Right atrium auricular region (tissue), 2 donors: ENCODE data around the gene KRI1. TPM values are rescaled to one million over a fixed set of nuclear protein-coding genes. Genes with fewer than 3 reads are reported as not detected.

ENCODE experiments used
- DNase-seq: peaks from one replicate; pipeline ENCODE4 v3.0.0-alpha.2; 2019; ENCODE audit warnings: low spot score
- H3K27ac ChIP-seq, 2 donors: fragments of 200-600 bp; sonication (generic); 1 replicate in 1 of 2; 2 replicates in 1 of 2; pipeline ENCODE4 v1.5.1; 2016 to 2019
- H3K27me3 ChIP-seq, 2 donors: fragments of 200-600 bp; sonication (generic); one replicate each; pipeline versions ENCODE4 v1.5.1 to v1.6.0; 2017 to 2019
- H3K36me3 ChIP-seq: fragments of 200-600 bp; sonication (generic); one replicate; pipeline ENCODE4 v1.5.1; 2016
- H3K4me1 ChIP-seq, 2 donors: fragments of 200-600 bp; sonication (generic); one replicate each; pipeline versions ENCODE4 v1.5.1 to v1.6.0; 2017 to 2019
- H3K4me3 ChIP-seq, 2 donors: fragments of 200-600 bp; sonication (generic); 1 replicate in 1 of 2; 2 replicates in 1 of 2; pipeline ENCODE4 v1.5.1; 2017 to 2019; ENCODE audit warnings: mild to moderate bottlenecking in 1 of 2, moderate library complexity in 1 of 2
- H3K9me3 ChIP-seq, 2 donors: fragments of 200-600 bp; sonication (generic); one replicate each; pipeline ENCODE4 v1.5.1; 2019
- total RNA-seq, 2 donors: library from RNA; depleted of rRNA; stranded (reverse); fragments of >200 nt; gene quantifications; one replicate each; pipeline ENCODE4 v1.1.0, GENCODE V29; 2016
- TF ChIP-seq, protein P1 (sequence below), 2 donors: fragments of 200-600 bp; sonication (generic); IDR thresholded peaks; one replicate each; pipeline ENCODE4 v1.5.1; 2019; ENCODE audit warnings: antibody characterized with exemption in 2 of 2

Gene KRI1
- total RNA-seq, 2 donors from 2014 or later = 9.6 to 10.3 TPM

DNA sequence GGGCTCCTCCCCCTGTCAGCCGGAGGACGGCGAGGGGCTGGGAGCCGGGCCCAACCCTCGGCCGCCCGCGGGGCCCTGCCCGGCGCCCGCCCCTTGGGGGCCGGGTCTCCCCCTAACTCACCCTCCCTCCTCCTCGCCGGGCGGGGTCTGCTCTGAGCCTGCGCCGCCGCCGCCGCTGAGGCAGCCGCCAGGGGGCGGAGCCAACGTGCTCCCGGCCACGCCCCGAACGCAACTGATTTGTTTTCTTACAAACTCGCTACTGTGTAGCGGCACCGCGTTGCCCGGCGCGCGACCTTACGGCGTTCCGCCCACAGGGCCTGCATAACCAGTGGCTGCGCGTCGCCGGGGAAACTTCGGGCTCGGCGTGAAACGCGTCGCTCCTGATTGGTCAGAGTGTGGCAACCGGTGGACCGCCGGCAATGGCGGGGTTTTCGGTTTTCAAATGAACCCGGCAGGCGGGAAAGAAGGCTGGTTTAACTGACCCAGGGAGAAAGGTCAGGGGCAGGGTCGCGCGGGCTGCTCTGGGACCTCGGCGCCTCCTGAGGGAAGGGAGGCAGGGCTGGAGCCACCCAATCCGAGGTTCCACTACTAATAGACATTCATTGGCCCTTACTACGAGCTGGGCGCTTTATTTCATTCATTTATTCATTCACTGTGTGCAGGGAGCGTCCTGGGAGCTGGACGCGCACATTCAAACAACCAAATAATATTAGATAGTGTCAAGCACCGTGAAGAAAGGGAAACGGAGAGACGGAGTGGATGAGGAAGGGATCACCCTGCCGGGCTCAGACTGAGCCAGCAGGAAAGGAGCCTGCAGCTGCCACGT lies 3.2 kb upstream of the KRI1 start, which contains the start of gene CDKN2D:
TSS of gene CDKN2D (minus strand) at position 154 of the 826 bp plus-strand sequence. CDS start 326 bp downstream, outside the sequence.
- H3K9me3 ChIP-seq = no peaks in the 10 kb centered on the region
- peak within 1 kb of the TSS; percentile 56 to 77 for H3K4me3 ChIP-seq
- no peaks in the 10 kb centered on the region for H3K27me3 ChIP-seq
- peak within 1 kb of the TSS; percentile 80 to 90 for H3K27ac ChIP-seq
- TF ChIP-seq, protein P1, sequence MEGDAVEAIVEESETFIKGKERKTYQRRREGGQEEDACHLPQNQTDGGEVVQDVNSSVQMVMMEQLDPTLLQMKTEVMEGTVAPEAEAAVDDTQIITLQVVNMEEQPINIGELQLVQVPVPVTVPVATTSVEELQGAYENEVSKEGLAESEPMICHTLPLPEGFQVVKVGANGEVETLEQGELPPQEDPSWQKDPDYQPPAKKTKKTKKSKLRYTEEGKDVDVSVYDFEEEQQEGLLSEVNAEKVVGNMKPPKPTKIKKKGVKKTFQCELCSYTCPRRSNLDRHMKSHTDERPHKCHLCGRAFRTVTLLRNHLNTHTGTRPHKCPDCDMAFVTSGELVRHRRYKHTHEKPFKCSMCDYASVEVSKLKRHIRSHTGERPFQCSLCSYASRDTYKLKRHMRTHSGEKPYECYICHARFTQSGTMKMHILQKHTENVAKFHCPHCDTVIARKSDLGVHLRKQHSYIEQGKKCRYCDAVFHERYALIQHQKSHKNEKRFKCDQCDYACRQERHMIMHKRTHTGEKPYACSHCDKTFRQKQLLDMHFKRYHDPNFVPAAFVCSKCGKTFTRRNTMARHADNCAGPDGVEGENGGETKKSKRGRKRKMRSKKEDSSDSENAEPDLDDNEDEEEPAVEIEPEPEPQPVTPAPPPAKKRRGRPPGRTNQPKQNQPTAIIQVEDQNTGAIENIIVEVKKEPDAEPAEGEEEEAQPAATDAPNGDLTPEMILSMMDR (IDR thresholded peaks at IDR 0.05) = peak; percentile 49 to 54
- H3K4me1 ChIP-seq = peaks cover 0 to 50% of the 10 kb centered on the region in 2 donors
- DNase-seq = peak; percentile 100
- no peaks in the 10 kb centered on the region for H3K36me3 ChIP-seq

DNA sequence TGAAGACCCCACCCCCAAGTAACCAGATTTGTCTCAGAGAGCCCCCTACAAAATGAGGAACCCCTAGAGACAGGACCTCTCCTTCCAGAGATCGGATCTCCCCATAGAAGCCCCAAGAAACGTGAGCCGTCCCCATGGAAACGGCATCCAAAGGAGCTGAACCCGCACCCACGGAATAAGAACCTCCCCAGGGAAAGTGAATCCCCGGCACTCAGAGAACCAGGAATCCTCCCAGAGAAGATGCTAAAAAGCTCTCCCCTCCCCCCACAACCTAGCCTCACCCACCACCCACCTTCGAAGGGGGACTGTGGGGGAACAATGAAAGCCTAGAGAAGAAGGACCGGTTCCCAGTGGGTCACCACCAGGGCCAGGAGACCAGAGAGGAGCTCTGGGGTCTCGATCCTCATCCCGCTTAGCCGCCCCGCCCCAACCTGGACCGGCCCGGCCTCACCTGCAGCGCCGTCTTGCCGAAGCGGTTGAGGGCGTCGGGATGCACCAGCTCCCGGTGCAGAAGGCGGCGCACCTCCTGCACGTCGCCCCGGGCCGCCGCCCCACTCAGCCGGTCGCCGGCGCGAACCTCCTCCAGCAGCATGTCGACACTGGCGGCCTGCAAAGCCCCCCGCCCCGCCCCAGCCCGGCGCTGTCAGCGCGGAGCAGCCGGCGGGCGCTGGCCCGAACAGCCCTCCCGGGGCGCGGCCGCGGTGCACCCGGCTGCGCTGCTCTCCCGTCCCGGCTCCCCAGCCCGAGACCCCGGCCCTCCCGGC lies 2.4 kb upstream of the KRI1 start:
- DNase-seq = no peak
- peaks cover 0 to 50% of the 10 kb centered on the region in 2 donors for H3K4me1 ChIP-seq
- H3K36me3 ChIP-seq = no peaks in the 10 kb centered on the region
- H3K27ac ChIP-seq = peak overlapping the region; percentile 80 to 90
- peak overlapping the region; percentile 56 to 77 for H3K4me3 ChIP-seq
- no peaks in the 10 kb centered on the region for H3K9me3 ChIP-seq
- TF ChIP-seq, protein P1 (IDR thresholded peaks at IDR 0.05) = no peak
- no peaks in the 10 kb centered on the region for H3K27me3 ChIP-seq

DNA sequence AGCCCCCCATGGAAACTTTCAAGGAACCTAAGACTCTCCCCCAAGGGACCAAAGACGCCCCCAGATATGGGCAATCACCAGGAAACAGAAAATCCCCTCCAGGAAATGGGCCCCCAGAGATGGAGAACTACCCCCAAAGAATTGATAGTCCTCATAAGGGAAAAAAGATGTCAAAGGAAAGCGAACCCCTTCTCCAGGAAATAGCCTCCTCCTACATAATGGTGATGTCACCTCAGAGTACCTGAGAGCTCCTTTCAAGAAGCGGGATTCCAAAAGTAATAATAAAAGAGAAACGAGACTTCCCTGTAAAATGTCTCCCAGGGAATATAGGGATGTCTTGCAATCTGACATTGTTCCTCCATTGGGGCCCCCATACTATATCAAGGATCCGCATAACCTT lies 1.8 kb upstream of the KRI1 start:
- H3K27ac ChIP-seq = peak overlapping the region; percentile 80 to 90
- H3K36me3 ChIP-seq = no peaks in the 10 kb centered on the region
- no peaks in the 10 kb centered on the region for H3K27me3 ChIP-seq
- no peaks in the 10 kb centered on the region for H3K9me3 ChIP-seq
- no peak for DNase-seq
- H3K4me1 ChIP-seq = peaks cover 0 to 50% of the 10 kb centered on the region in 2 donors
- H3K4me3 ChIP-seq = peak overlapping the region in 1 of 2 donors; percentile 77
- TF ChIP-seq, protein P1 (IDR thresholded peaks at IDR 0.05) = no peak

DNA sequence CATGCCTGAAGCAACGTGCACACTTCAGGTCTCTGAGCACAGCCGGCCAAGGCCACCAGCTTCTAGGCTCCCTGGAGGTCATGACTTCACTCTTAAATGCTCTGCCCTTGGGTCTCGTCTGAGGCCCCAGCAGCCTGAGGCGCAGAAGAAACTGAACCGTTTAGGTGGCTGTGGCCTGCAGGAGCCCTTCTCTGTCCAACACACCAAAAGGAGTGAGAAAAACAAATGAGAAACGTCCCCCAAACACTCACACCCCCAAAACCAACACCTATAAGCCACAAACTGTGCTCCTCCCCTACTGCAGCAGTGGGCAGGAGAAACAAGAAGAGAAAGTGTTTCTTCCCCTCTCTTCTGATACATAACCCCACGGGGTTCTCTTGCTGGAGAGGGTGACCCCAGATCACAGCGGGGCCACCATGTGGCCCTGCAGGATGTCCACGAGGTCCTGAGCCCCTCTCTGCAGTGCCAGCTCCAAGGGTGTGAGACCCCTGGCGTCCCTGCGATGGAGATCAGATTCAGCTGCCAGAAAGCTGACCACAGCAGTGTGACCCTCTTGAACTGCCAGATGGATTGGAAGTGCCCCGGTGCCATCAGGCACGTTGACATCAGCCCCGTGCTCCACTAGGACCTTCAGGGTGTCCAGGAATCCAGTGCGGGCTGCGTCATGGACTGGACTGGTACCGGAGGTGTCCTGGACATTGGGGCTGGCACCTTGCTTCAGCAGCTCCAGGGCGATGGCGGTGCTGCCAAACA lies 1.0 kb upstream of the KRI1 start:
- Histone ChIP-seq H3K27ac (peak overlapping the region; percentile 80 to 90), H3K27me3 (no peaks in the 10 kb centered on the region), H3K4me1 (peaks cover 0 to 42% of the 10 kb centered on the region in 2 donors), H3K36me3 (no peaks in the 10 kb centered on the region), H3K9me3 (no peaks in the 10 kb centered on the region), H3K4me3 (peak overlapping the region in 1 of 2 donors; percentile 95)
- TF ChIP-seq, protein P1 (IDR thresholded peaks at IDR 0.05) = no peak
- no peak for DNase-seq

DNA sequence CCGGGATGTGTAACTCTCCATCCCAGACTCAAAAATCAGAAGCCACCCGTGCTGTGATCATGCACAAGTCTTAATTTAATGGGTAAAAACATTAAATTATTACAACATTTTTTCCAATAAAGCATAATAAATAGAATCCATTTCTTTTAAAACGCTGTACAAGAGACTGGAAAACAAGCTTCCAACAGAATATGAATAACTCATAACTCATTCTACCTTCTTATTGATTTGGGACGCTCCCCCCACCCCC lies 523 bp upstream of the KRI1 start:
- H3K4me3 ChIP-seq = peak overlapping the region; percentile 54 to 95

More for the DNA sequence above, 523 bp upstream of the KRI1 start:
- TF ChIP-seq, protein P1 (IDR thresholded peaks at IDR 0.05) = no peak
- Histone ChIP-seq H3K36me3 (no peaks in the 10 kb centered on the region), H3K9me3 (no peaks in the 10 kb centered on the region), H3K27me3 (no peaks in the 10 kb centered on the region), H3K4me1 (peaks cover 0 to 42% of the 10 kb centered on the region in 2 donors), H3K27ac (peak overlapping the region; percentile 80 to 90)
- DNase-seq = no peak
